ENCODE results near the gene UNC13C. TPM values are rescaled to one million over a fixed set of nuclear protein-coding genes. Genes with fewer than 3 reads are reported as not detected.

UNC13C gene
- total RNA-seq, 1 experiment from 2014 or later, result not detected

- H3K79me2 ChIP-seq (ENCODE audit: insufficient read depth, low read length), result no peaks in the 10 kb centered on the region
- intact Hi-C loops (cut with micrococcal nuclease), result no loop called here
- no peak overlapping the region for H3K9ac ChIP-seq (ENCODE audit: low read length)
- no peaks in the 10 kb centered on the region for H3K9me2 ChIP-seq (ENCODE audit: insufficient read depth)
- ChIA-PET RAD21 (ENCODE audit: low non-redundant PET in 1 of 2, low total read pairs in 2 of 2, uncharacterized antibody in 2 of 2, unreplicated experiment in 2 of 2) (no interaction called here), CTCF (no interaction called here), POLR2A (no interaction called here)
- ATAC-seq, result no peak
- H3K9me3 ChIP-seq (ENCODE audit: control insufficient read depth in 1 of 2, insufficient read depth in 1 of 2, low read depth in 1 of 2, low read length in 2 of 2), result peaks cover 4 to 19% of the 10 kb centered on the region in 2 experiments; a peak in 3 of 4 replicates
- no peaks in the 10 kb centered on the region for H4K20me1 ChIP-seq (ENCODE audit: insufficient read depth)
- no peak overlapping the region for H2AFZ ChIP-seq (ENCODE audit: low read depth, low read length, poor library complexity, severe bottlenecking)
- no TSS peak for BruUV-seq (replicated peaks)
- H3K4me3 ChIP-seq (replicated peaks in 1 of 2; ENCODE audit: low read depth in 1 of 2, low read length in 2 of 2), result no peak overlapping the region
- no peak overlapping the region for H3K27ac ChIP-seq (ENCODE audit: low read depth, low read length)
- no peaks in the 10 kb centered on the region for H3K36me3 ChIP-seq (ENCODE audit: control insufficient read depth in 1 of 2, insufficient read depth in 2 of 2, low read length in 2 of 2)
- TF ChIP-seq ZNF274 (IDR thresholded peaks at IDR 0.05; ENCODE audit: low read depth, low read length), result no peak
- no peak for TF ChIP-seq RAD21 (IDR thresholded peaks at IDR 0.05; ENCODE audit: low read depth)
- TF ChIP-seq POLR2AphosphoS5 (IDR thresholded peaks at IDR 0.05; ENCODE audit: low read depth, low read length), result no peak
- TF ChIP-seq CBX3 (IDR thresholded peaks at IDR 0.05; ENCODE audit: low read depth), result no peak
- no peak for TF ChIP-seq YY1 (IDR thresholded peaks at IDR 0.05; ENCODE audit: extremely low read depth, insufficient replicate concordance, low read depth, low read length)
- H3K4me1 ChIP-seq (ENCODE audit: control insufficient read depth in 1 of 2, insufficient read depth in 2 of 2, low read length in 2 of 2), result no peaks in the 10 kb centered on the region
- no peak for DNase-seq (ENCODE audit: low read depth, low spot score)
- no peaks in the 10 kb centered on the region for H3K27me3 ChIP-seq (ENCODE audit: insufficient read depth, low read length)
- no peak overlapping the region for H3K4me2 ChIP-seq (ENCODE audit: low read length)
These were observed 130.8 kb downstream of the UNC13C start for GRCh38 chr15:54109014-54109413.

GRCh38 chr15:54119051-54119450 is 140.8 kb downstream of the UNC13C start:
- RAD21 ChIA-PET (ENCODE audit: low non-redundant PET in 1 of 2, low total read pairs in 2 of 2, uncharacterized antibody in 2 of 2, unreplicated experiment in 2 of 2), result no interaction called here
- H3K9me3 ChIP-seq (ENCODE audit: control insufficient read depth in 1 of 2, insufficient read depth in 1 of 2, low read depth in 1 of 2, low read length in 2 of 2), result peaks cover 5 to 15% of the 10 kb centered on the region in 2 experiments; a peak in 1 of 4 replicates
- H3K27ac ChIP-seq (ENCODE audit: low read depth, low read length), result no peak overlapping the region
- BruUV-seq (replicated peaks), result no TSS peak
- H3K4me1 ChIP-seq (ENCODE audit: control insufficient read depth in 1 of 2, insufficient read depth in 2 of 2, low read length in 2 of 2), result no peaks in the 10 kb centered on the region
- ATAC-seq (no peak), DNase-seq (ENCODE audit: low read depth, low spot score) (no peak)
- H3K79me2 ChIP-seq (ENCODE audit: insufficient read depth, low read length), result no peaks in the 10 kb centered on the region
- no peaks in the 10 kb centered on the region for H3K36me3 ChIP-seq (ENCODE audit: control insufficient read depth in 1 of 2, insufficient read depth in 2 of 2, low read length in 2 of 2)
- CTCF ChIA-PET, result no interaction called here
- H2AFZ ChIP-seq (ENCODE audit: low read depth, low read length, poor library complexity, severe bottlenecking), result no peak overlapping the region
- no peak overlapping the region for H3K4me3 ChIP-seq (replicated peaks in 1 of 2; ENCODE audit: low read depth in 1 of 2, low read length in 2 of 2)
- no peak overlapping the region for H3K9ac ChIP-seq (ENCODE audit: low read length)
- POLR2A ChIA-PET, result no interaction called here
- H4K20me1 ChIP-seq (ENCODE audit: insufficient read depth), result no peaks in the 10 kb centered on the region; the same call in 1 of the 2 replicates
- intact Hi-C loops (cut with micrococcal nuclease), result no loop called here
- no peaks in the 10 kb centered on the region for H3K27me3 ChIP-seq (ENCODE audit: insufficient read depth, low read length)
- H3K9me2 ChIP-seq (ENCODE audit: insufficient read depth), result no peaks in the 10 kb centered on the region
- no peak for TF ChIP-seq ZFX (IDR thresholded peaks at IDR 0.05)
- no peak for TF ChIP-seq ATF3 (IDR thresholded peaks at IDR 0.05)
- TF ChIP-seq POLR2AphosphoS5 (IDR thresholded peaks at IDR 0.05; ENCODE audit: low read depth, low read length), result no peak
- TF ChIP-seq CBX3 (IDR thresholded peaks at IDR 0.05; ENCODE audit: low read depth), result no peak
- TF ChIP-seq, protein P1, sequence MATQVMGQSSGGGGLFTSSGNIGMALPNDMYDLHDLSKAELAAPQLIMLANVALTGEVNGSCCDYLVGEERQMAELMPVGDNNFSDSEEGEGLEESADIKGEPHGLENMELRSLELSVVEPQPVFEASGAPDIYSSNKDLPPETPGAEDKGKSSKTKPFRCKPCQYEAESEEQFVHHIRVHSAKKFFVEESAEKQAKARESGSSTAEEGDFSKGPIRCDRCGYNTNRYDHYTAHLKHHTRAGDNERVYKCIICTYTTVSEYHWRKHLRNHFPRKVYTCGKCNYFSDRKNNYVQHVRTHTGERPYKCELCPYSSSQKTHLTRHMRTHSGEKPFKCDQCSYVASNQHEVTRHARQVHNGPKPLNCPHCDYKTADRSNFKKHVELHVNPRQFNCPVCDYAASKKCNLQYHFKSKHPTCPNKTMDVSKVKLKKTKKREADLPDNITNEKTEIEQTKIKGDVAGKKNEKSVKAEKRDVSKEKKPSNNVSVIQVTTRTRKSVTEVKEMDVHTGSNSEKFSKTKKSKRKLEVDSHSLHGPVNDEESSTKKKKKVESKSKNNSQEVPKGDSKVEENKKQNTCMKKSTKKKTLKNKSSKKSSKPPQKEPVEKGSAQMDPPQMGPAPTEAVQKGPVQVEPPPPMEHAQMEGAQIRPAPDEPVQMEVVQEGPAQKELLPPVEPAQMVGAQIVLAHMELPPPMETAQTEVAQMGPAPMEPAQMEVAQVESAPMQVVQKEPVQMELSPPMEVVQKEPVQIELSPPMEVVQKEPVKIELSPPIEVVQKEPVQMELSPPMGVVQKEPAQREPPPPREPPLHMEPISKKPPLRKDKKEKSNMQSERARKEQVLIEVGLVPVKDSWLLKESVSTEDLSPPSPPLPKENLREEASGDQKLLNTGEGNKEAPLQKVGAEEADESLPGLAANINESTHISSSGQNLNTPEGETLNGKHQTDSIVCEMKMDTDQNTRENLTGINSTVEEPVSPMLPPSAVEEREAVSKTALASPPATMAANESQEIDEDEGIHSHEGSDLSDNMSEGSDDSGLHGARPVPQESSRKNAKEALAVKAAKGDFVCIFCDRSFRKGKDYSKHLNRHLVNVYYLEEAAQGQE (IDR thresholded peaks at IDR 0.05; ENCODE audit: low read depth), result no peak
- TF ChIP-seq FOSL1 (IDR thresholded peaks at IDR 0.05; ENCODE audit: low read depth), result no peak
- no peak for TF ChIP-seq POLR2A (IDR thresholded peaks at IDR 0.05; ENCODE audit: borderline replicate concordance, extremely low read depth, insufficient read depth, insufficient read length)
- TF ChIP-seq ELF1 (IDR thresholded peaks at IDR 0.05; ENCODE audit: borderline replicate concordance, low read depth), result no peak
- no peak for TF ChIP-seq RAD21 (IDR thresholded peaks at IDR 0.05; ENCODE audit: low read depth)
- no peak for TF ChIP-seq TCF7L2 (IDR thresholded peaks at IDR 0.05; ENCODE audit: borderline replicate concordance, extremely low read depth, insufficient read depth, insufficient read length)
- TF ChIP-seq SRF (IDR thresholded peaks at IDR 0.05; ENCODE audit: low read depth), result no peak
- H3K4me2 ChIP-seq (ENCODE audit: low read length), result no peak overlapping the region

Data from HCT116 (cell line).